Measurements from ENCODE around the gene SPACA1.

DNA sequence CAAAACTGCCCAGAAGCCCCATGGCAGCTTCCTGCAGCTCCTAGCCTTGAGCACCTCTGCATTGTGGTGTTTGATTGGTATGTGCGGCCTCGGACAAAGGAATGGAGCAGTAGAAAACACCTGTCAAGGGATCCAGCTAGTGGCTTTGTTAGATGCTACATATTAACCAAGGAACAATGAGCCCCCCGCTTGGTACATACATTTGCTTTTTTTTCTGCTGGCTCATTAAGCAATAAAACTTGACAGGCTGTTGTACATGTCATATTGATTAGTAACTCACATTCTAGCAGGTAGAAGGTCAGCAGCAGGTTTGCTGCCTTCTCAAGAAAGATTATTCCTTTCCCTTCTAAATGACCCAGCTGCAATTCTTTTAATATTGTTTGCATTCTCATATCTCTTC, 937 bp downstream of the SPACA1 start:
- TF ChIP-seq, protein P1, sequence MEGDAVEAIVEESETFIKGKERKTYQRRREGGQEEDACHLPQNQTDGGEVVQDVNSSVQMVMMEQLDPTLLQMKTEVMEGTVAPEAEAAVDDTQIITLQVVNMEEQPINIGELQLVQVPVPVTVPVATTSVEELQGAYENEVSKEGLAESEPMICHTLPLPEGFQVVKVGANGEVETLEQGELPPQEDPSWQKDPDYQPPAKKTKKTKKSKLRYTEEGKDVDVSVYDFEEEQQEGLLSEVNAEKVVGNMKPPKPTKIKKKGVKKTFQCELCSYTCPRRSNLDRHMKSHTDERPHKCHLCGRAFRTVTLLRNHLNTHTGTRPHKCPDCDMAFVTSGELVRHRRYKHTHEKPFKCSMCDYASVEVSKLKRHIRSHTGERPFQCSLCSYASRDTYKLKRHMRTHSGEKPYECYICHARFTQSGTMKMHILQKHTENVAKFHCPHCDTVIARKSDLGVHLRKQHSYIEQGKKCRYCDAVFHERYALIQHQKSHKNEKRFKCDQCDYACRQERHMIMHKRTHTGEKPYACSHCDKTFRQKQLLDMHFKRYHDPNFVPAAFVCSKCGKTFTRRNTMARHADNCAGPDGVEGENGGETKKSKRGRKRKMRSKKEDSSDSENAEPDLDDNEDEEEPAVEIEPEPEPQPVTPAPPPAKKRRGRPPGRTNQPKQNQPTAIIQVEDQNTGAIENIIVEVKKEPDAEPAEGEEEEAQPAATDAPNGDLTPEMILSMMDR (IDR thresholded peaks at IDR 0.05): no peak
- TF ChIP-seq, protein P2, sequence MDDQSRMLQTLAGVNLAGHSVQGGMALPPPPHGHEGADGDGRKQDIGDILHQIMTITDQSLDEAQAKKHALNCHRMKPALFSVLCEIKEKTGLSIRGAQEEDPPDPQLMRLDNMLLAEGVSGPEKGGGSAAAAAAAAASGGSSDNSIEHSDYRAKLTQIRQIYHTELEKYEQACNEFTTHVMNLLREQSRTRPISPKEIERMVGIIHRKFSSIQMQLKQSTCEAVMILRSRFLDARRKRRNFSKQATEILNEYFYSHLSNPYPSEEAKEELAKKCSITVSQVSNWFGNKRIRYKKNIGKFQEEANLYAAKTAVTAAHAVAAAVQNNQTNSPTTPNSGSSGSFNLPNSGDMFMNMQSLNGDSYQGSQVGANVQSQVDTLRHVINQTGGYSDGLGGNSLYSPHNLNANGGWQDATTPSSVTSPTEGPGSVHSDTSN (IDR thresholded peaks at IDR 0.05): no peak
- no peak for TF ChIP-seq NR3C1 (IDR thresholded peaks at IDR 0.05)
- no peak for TF ChIP-seq HDAC2 (IDR thresholded peaks at IDR 0.05)
- TF ChIP-seq POLR2A (IDR thresholded peaks at IDR 0.05; ENCODE audit: low read length): no peak
- no peak for TF ChIP-seq BHLHE40 (IDR thresholded peaks at IDR 0.05; ENCODE audit: low read depth, low read length)
- TF ChIP-seq, protein P3, sequence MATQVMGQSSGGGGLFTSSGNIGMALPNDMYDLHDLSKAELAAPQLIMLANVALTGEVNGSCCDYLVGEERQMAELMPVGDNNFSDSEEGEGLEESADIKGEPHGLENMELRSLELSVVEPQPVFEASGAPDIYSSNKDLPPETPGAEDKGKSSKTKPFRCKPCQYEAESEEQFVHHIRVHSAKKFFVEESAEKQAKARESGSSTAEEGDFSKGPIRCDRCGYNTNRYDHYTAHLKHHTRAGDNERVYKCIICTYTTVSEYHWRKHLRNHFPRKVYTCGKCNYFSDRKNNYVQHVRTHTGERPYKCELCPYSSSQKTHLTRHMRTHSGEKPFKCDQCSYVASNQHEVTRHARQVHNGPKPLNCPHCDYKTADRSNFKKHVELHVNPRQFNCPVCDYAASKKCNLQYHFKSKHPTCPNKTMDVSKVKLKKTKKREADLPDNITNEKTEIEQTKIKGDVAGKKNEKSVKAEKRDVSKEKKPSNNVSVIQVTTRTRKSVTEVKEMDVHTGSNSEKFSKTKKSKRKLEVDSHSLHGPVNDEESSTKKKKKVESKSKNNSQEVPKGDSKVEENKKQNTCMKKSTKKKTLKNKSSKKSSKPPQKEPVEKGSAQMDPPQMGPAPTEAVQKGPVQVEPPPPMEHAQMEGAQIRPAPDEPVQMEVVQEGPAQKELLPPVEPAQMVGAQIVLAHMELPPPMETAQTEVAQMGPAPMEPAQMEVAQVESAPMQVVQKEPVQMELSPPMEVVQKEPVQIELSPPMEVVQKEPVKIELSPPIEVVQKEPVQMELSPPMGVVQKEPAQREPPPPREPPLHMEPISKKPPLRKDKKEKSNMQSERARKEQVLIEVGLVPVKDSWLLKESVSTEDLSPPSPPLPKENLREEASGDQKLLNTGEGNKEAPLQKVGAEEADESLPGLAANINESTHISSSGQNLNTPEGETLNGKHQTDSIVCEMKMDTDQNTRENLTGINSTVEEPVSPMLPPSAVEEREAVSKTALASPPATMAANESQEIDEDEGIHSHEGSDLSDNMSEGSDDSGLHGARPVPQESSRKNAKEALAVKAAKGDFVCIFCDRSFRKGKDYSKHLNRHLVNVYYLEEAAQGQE (IDR thresholded peaks at IDR 0.05): no peak
- no peak for TF ChIP-seq RNF2 (IDR thresholded peaks at IDR 0.05; ENCODE audit: borderline replicate concordance, low read depth)
- no peak for TF ChIP-seq PHF8 (IDR thresholded peaks at IDR 0.05; ENCODE audit: borderline replicate concordance, low read depth)
- TF ChIP-seq, protein P4, sequence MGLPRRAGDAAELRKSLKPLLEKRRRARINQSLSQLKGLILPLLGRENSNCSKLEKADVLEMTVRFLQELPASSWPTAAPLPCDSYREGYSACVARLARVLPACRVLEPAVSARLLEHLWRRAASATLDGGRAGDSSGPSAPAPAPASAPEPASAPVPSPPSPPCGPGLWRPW (IDR thresholded peaks at IDR 0.05): no peak
- no peak for TF ChIP-seq SREBF2 (IDR thresholded peaks at IDR 0.05)
- TF ChIP-seq JUN (IDR thresholded peaks at IDR 0.05): no peak
- no peak for TF ChIP-seq ZFP36 (IDR thresholded peaks at IDR 0.05; ENCODE audit: borderline replicate concordance, partially characterized antibody)
- TF ChIP-seq POLR2AphosphoS2 (conservative IDR thresholded peaks at IDR 0.05; ENCODE audit: low read length): no peak

Measured in A549 (cell line).